Bronchial smooth muscle cell (primary cell): ENCODE measurements around the gene ETDC. TPM values are rescaled to one million over a fixed set of nuclear protein-coding genes. Genes with fewer than 3 reads are reported as not detected.

Source experiments
- total RNA-seq: library from RNA; depleted of rRNA; stranded (reverse); fragments of >200 nt; gene quantifications from 2 replicates; pipeline ENCODE4 v1.2.1, GENCODE V29; 2014

Gene ETDC
- not detected in 2 replicates for total RNA-seq

GRCh38 chrX:135309430-135309923 is at the start of gene ETDC:
Gene ETDC (plus strand): TSS chrX:135309480. CDS start chrX:135309480, 0 bp downstream.

Other genes starting within 250 kb of the ETDC start
- gene SMIM10L2B, start 210.8 kb upstream of the ETDC start, total RNA-seq, result 0.63 and 1.0 TPM in 2 replicates
- not detected in 2 replicates for gene ETDB, start 189.0 kb upstream of the ETDC start, total RNA-seq
- not detected in 2 replicates for gene CT55, start 138.1 kb upstream of the ETDC start, total RNA-seq
- not detected in 2 replicates for gene ETDA, start 57.4 kb upstream of the ETDC start, total RNA-seq
- 9.0 and 12.6 TPM in 2 replicates for gene ZNF75D, start 34.6 kb downstream of the ETDC start, total RNA-seq
- gene ZNF449, start 35.3 kb downstream of the ETDC start, total RNA-seq, result 4.7 and 10.2 TPM in 2 replicates
- gene SMIM10L2A, start 112.5 kb downstream of the ETDC start, total RNA-seq, result 0.17 and 1.7 TPM in 2 replicates
- gene INTS6L, start 211.2 kb downstream of the ETDC start, total RNA-seq, result 3.5 and 3.6 TPM in 2 replicates